ENCODE measurements around the gene PCID2. TPM values are rescaled to one million over a fixed set of nuclear protein-coding genes. Genes with fewer than 3 reads are reported as not detected.
"Not testable (repeated sequence)": the region's sequence is repeated elsewhere in the genome, so short reads cannot be mapped to it uniquely, and the experiment has no call there.

PCID2 gene
- total RNA-seq, 1 donor from 2014 or later: 36.0 TPM

DNA sequence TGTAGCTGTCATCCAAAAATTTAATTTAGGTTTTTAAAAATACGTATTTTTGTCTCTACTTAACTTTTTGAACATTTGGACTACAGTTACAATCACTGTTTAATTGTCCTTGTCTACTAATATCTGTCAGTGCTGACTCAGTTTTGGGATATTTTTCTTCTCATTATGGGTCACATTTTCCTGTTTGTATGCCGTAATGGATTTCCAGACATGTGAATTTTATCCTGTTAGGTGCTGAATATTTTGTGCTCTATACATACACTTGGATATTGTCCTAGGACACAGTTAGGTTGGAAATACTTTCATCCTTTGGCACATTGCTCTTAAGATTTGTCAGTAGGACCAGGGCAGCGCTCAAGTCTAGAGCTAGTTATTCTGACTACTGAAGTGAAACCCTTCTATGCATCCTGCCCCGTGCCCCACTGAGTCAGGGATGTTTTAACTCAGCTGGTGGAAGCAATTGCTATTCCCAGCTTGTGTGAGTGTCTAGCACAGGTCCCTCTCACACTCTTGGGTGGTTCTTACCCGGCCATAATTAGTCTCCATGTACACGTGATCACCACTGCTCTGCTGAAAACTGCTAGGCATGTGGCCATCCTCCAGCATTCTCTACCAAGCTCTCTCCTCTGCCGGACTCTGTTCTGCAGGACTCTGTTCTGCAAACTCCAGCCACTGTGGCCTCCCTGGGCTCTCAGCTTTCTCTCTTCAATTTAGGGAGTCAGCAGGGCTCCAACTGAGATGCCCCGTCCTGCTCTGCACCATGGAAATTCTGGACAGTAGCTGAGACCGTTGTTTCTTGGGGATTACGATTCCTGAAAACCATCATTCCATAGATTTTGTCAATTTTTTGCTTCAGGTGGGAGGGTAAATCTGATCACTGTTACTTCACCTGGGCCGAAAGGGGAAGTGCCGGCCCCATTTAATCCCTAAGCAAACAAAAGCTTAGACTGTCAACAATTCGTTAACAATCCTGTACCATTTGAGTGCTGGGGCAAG is 38.9 kb downstream of the PCID2 start:
- Histone ChIP-seq H3K27ac (ENCODE audit: low read depth, low read length) (no peak overlapping the region), H3K4me1 (ENCODE audit: control insufficient read depth in 3 of 3, insufficient read depth in 3 of 3, low read length in 3 of 3) (no peaks in the 10 kb centered on the region), H3K36me3 (ENCODE audit: control insufficient read depth in 3 of 3, insufficient read depth in 3 of 3, low read length in 3 of 3) (peaks cover 12 to 19% (median 16%) of the 10 kb centered on the region in 3 donors), H3K27me3 (ENCODE audit: control insufficient read depth in 3 of 3, insufficient read depth in 3 of 3, low read length in 3 of 3) (peaks cover 1 to 2% (median 2%) of the 10 kb centered on the region in 3 donors), H3K9me3 (ENCODE audit: control insufficient read depth in 3 of 3, low read length in 3 of 3) (peaks cover 0 to 2% (median 0%) of the 10 kb centered on the region in 3 donors), H3K9ac (ENCODE audit: low read depth in 1 of 3, low read length in 3 of 3) (no peak overlapping the region), H3K4me3 (ENCODE audit: low read length in 3 of 3) (no peak overlapping the region)

DNA sequence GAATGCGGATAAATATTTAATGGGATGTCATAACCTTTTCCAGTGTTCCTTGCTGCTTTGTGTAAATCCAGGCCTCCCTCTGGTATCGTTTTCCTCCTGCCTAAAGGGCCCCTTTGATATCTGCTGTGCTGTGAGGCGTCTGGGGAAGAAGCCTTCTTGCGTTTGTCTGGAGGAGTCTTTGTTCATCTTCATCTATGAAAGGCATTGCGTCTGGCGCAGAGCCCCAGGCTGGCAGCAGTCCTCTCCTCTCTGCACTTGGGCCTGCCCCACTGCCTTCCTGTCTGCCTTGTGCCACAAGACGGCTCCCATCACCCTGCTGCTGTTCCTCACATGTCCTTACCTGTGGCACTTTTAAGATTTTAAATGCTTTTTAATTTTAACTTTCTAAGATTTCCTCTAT is 40.3 kb downstream of the PCID2 start:
- Histone ChIP-seq H3K4me1 (ENCODE audit: control insufficient read depth in 3 of 3, insufficient read depth in 3 of 3, low read length in 3 of 3) (no peaks in the 10 kb centered on the region), H3K27ac (ENCODE audit: low read depth, low read length) (no peak overlapping the region)

DNA sequence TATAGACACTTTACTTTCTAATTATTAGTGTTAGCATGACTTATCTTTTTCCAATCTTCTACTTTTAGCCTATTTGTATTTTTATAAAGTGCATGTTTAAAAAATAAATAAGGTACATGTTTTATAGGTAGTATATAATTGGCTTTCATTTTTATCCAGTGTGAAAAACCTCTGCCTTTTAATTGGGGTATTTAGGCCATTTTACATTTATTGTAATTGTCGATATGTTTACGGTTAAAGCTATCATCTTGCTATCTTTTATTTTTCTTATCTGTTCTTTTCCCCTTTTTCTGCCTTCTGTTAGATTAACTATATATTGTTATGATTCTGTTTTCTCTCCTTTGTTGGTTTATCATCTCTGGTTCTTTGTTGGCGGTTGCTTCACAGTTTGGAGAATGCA is 40.9 kb downstream of the PCID2 start:
- no peak overlapping the region for H3K4me3 ChIP-seq (ENCODE audit: low read length in 3 of 3)
- no peak overlapping the region for H3K27ac ChIP-seq (ENCODE audit: low read depth, low read length)
- H3K4me1 ChIP-seq (ENCODE audit: control insufficient read depth in 3 of 3, insufficient read depth in 3 of 3, low read length in 3 of 3): no peaks in the 10 kb centered on the region
- H3K9ac ChIP-seq (ENCODE audit: low read depth in 1 of 3, low read length in 3 of 3): no peak overlapping the region
- H3K9me3 ChIP-seq (ENCODE audit: control insufficient read depth in 3 of 3, low read length in 3 of 3): peaks cover 0 to 2% (median 0%) of the 10 kb centered on the region in 3 donors
- H3K27me3 ChIP-seq (ENCODE audit: control insufficient read depth in 3 of 3, insufficient read depth in 3 of 3, low read length in 3 of 3): peaks cover 13 to 17% (median 17%) of the 10 kb centered on the region in 3 donors
- peaks cover 6 to 9% (median 7%) of the 10 kb centered on the region in 3 donors for H3K36me3 ChIP-seq (ENCODE audit: control insufficient read depth in 3 of 3, insufficient read depth in 3 of 3, low read length in 3 of 3)

More for the DNA sequence above, 40.3 kb downstream of the PCID2 start:
- Histone ChIP-seq H3K27me3 (ENCODE audit: control insufficient read depth in 3 of 3, insufficient read depth in 3 of 3, low read length in 3 of 3) (peaks cover 7 to 13% (median 10%) of the 10 kb centered on the region in 3 donors), H3K4me3 (ENCODE audit: low read length in 3 of 3) (no peak overlapping the region), H3K9ac (ENCODE audit: low read depth in 1 of 3, low read length in 3 of 3) (no peak overlapping the region), H3K36me3 (ENCODE audit: control insufficient read depth in 3 of 3, insufficient read depth in 3 of 3, low read length in 3 of 3) (peaks cover 9 to 11% (median 11%) of the 10 kb centered on the region in 3 donors), H3K9me3 (ENCODE audit: control insufficient read depth in 3 of 3, low read length in 3 of 3) (peaks cover 0 to 2% (median 0%) of the 10 kb centered on the region in 3 donors)

DNA sequence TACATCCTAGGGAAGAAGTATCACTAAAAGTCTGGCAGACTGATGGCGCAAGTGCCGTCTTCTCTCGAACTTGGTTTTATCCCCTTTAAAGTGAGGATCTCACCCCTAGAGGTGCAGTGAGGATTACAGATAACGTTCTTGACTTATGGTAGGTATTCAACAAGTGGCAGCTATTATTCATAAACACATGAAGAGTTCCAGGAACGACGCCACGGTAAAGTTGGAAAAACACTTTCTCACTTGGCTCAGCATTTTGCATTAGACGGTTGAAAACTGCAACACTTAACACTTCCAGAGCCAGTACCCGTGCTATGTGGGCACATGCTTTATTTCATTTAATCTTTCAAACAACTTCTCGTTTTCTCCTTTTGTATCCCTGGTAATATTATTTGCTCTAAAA is 41.3 kb downstream of the PCID2 start:
- H3K27ac ChIP-seq (ENCODE audit: low read depth, low read length): no peak overlapping the region
- no peak overlapping the region for H3K4me3 ChIP-seq (ENCODE audit: low read length in 3 of 3)
- H3K36me3 ChIP-seq (ENCODE audit: control insufficient read depth in 3 of 3, insufficient read depth in 3 of 3, low read length in 3 of 3): peaks cover 6 to 7% (median 7%) of the 10 kb centered on the region in 3 donors
- H3K9ac ChIP-seq (ENCODE audit: low read depth in 1 of 3, low read length in 3 of 3): no peak overlapping the region
- H3K9me3 ChIP-seq (ENCODE audit: control insufficient read depth in 3 of 3, low read length in 3 of 3): peaks cover 0 to 2% (median 0%) of the 10 kb centered on the region in 3 donors
- no peaks in the 10 kb centered on the region for H3K4me1 ChIP-seq (ENCODE audit: control insufficient read depth in 3 of 3, insufficient read depth in 3 of 3, low read length in 3 of 3)
- H3K27me3 ChIP-seq (ENCODE audit: control insufficient read depth in 3 of 3, insufficient read depth in 3 of 3, low read length in 3 of 3): peaks cover 13 to 17% (median 17%) of the 10 kb centered on the region in 3 donors

DNA sequence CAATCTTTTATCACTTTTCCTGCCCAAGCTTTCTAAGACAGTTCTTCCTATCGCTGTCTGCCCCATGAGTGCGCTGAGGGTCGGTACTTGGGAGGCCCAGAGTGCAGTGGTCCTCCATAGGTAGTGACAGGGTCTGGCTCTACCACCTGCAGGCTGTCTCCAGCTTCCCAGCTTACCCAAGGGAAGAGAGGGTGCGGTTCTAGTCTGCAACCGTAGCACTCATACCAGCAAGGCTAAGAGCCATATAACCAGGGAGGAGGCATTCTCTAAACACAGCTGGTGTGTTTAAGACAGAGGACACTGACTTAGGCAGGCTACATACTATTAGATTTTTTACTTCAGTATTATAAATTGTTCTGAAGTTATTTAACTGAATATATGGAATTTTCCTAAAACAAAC is 41.8 kb downstream of the PCID2 start:
- Histone ChIP-seq H3K9me3 (ENCODE audit: control insufficient read depth in 3 of 3, low read length in 3 of 3) (peaks cover 0 to 2% (median 0%) of the 10 kb centered on the region in 3 donors), H3K4me1 (ENCODE audit: control insufficient read depth in 3 of 3, insufficient read depth in 3 of 3, low read length in 3 of 3) (no peaks in the 10 kb centered on the region), H3K27me3 (ENCODE audit: control insufficient read depth in 3 of 3, insufficient read depth in 3 of 3, low read length in 3 of 3) (peaks cover 13 to 17% (median 17%) of the 10 kb centered on the region in 3 donors), H3K36me3 (ENCODE audit: control insufficient read depth in 3 of 3, insufficient read depth in 3 of 3, low read length in 3 of 3) (peaks cover 3 to 5% (median 3%) of the 10 kb centered on the region in 3 donors), H3K27ac (ENCODE audit: low read depth, low read length) (no peak overlapping the region), H3K9ac (ENCODE audit: low read depth in 1 of 3, low read length in 3 of 3) (no peak overlapping the region), H3K4me3 (ENCODE audit: low read length in 3 of 3) (no peak overlapping the region)

DNA sequence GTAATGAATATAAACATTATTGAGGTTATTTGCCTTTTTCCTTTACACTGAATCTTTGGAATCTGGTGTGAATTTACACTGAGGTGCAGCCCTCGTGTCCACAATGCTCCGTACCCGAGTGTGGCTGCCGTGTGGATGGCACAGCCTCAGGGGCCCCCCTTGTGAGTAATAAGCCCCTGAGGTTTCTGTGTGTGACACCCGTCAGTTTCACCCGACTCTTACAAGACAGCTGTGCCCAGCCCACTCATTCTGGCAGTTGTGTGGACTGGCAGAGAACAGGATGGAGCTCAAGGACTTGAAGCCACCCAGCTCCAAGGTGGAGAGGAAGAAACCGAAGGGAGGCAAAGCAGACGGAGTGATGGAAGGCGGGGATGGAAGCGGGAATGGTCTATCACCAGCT is 42.2 kb downstream of the PCID2 start:
- Histone ChIP-seq H3K27me3 (ENCODE audit: control insufficient read depth in 3 of 3, insufficient read depth in 3 of 3, low read length in 3 of 3) (peaks cover 13 to 20% (median 17%) of the 10 kb centered on the region in 3 donors), H3K27ac (ENCODE audit: low read depth, low read length) (no peak overlapping the region), H3K4me3 (ENCODE audit: low read length in 3 of 3) (no peak overlapping the region), H3K4me1 (ENCODE audit: control insufficient read depth in 3 of 3, insufficient read depth in 3 of 3, low read length in 3 of 3) (no peaks in the 10 kb centered on the region), H3K9me3 (ENCODE audit: control insufficient read depth in 3 of 3, low read length in 3 of 3) (peaks cover 0 to 2% (median 0%) of the 10 kb centered on the region in 3 donors), H3K36me3 (ENCODE audit: control insufficient read depth in 3 of 3, insufficient read depth in 3 of 3, low read length in 3 of 3) (peaks cover 0 to 2% (median 0%) of the 10 kb centered on the region in 3 donors), H3K9ac (ENCODE audit: low read depth in 1 of 3, low read length in 3 of 3) (no peak overlapping the region)

DNA sequence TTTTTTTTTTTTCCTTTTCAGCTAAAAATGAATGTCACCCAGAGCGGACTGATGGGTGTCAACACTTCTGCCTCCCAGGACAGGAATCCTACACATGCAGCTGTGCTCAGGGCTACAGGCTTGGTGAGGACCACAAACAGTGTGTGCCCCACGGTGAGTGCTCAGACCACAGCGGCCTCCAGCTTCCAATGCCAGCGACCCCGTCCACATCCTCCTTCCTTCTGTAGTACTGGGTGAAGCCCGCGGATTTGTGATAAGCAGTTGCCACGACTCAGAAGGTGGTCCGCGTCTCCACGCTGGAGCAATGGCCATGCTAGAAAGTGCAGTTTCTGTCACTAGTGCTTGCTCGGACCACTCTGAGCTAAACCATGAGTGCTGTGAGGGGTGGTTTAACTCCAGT is 44.0 kb downstream of the PCID2 start:
- H3K4me1 ChIP-seq (ENCODE audit: control insufficient read depth in 3 of 3, insufficient read depth in 3 of 3, low read length in 3 of 3): no peaks in the 10 kb centered on the region
- H3K4me3 ChIP-seq (ENCODE audit: low read length in 3 of 3): no peak overlapping the region
- peaks cover 13 to 23% (median 17%) of the 10 kb centered on the region in 3 donors for H3K27me3 ChIP-seq (ENCODE audit: control insufficient read depth in 3 of 3, insufficient read depth in 3 of 3, low read length in 3 of 3)
- no peak overlapping the region for H3K9ac ChIP-seq (ENCODE audit: low read depth in 1 of 3, low read length in 3 of 3)
- H3K36me3 ChIP-seq (ENCODE audit: control insufficient read depth in 3 of 3, insufficient read depth in 3 of 3, low read length in 3 of 3): no peaks in the 10 kb centered on the region
- no peak overlapping the region for H3K27ac ChIP-seq (ENCODE audit: low read depth, low read length)
- H3K9me3 ChIP-seq (ENCODE audit: control insufficient read depth in 3 of 3, low read length in 3 of 3): peaks cover 0 to 2% (median 0%) of the 10 kb centered on the region in 3 donors

DNA sequence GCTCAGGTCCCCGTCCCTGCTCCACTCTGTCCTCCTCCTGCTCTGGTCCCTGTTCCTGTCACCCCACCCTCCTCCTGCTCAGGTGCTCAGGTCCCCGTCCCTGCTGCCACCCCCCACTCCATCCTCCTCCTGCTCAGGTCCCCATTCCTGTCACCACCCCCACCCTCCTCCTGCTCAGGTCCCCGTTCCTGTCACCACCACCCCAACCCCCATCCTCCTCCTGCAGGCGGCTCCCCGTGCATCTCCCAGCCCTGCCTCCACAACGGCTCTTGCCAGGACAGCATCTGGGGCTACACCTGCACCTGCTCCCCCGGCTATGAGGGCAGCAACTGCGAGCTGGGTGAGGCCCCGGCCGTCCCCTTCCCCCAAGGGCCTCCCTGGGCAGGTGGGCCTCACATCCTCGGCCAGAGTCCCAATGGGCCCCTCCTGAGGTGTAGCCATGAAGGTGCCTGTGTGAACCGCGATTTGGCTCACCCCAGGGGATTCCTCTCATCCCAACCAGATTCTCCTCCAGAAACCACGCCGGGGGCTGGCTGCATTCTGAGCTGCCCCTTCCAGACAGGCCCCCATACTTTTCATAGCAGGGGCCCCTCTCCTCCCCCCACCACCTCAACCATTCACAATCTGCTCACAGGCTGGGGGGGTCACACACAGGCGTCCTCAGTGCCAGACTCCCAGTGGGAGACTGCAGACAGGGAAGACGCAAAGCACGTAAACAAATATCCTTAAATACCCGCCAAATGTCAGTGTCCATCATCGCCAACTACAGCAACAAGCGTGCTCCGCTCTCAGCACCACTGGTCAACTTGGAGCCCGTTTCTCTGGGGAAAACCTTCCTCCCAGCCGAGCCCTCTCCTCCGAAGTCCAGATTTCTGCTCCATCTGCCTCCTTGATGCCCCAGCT is 45.4 kb downstream of the PCID2 start:
- Histone ChIP-seq H3K9me3 (ENCODE audit: control insufficient read depth in 3 of 3, low read length in 3 of 3) (peaks cover 0 to 2% (median 0%) of the 10 kb centered on the region in 3 donors), H3K27me3 (ENCODE audit: control insufficient read depth in 3 of 3, insufficient read depth in 3 of 3, low read length in 3 of 3) (peaks cover 15 to 23% (median 17%) of the 10 kb centered on the region in 3 donors), H3K4me3 (ENCODE audit: low read length in 3 of 3) (no peak overlapping the region), H3K27ac (ENCODE audit: low read depth, low read length) (no peak overlapping the region), H3K36me3 (ENCODE audit: control insufficient read depth in 3 of 3, insufficient read depth in 3 of 3, low read length in 3 of 3) (no peaks in the 10 kb centered on the region), H3K9ac (ENCODE audit: low read depth in 1 of 3, low read length in 3 of 3) (no peak overlapping the region), H3K4me1 (ENCODE audit: control insufficient read depth in 3 of 3, insufficient read depth in 3 of 3, low read length in 3 of 3) (no peaks in the 10 kb centered on the region)

DNA sequence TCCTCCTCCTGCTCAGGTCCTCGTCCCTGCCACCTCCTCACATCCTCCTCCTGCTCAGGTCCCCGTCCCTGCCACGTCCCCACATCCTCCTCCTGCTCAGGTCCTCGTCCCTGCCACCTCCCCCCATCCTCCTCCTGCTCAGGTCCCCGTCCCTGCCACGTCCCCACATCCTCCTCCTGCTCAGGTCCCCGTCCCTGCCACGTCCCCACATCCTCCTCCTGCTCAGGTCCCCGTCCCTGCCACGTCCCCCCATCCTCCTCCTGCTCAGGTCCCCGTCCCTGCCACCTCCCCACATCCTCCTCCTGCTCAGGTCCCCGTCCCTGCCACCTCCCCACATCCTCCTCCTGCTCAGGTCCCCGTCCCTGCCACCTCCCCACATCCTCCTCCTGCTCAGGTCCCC is 46.5 kb downstream of the PCID2 start:
- H3K27me3 ChIP-seq (ENCODE audit: control insufficient read depth in 3 of 3, insufficient read depth in 3 of 3, low read length in 3 of 3): peaks cover 15 to 23% (median 17%) of the 10 kb centered on the region in 3 donors
- not testable (repeated sequence) for H3K4me1 ChIP-seq (ENCODE audit: control insufficient read depth in 3 of 3, insufficient read depth in 3 of 3, low read length in 3 of 3); H3K9me3 ChIP-seq (ENCODE audit: control insufficient read depth in 3 of 3, low read length in 3 of 3); H3K27ac ChIP-seq (ENCODE audit: low read depth, low read length); H3K4me3 ChIP-seq (ENCODE audit: low read length in 3 of 3); H3K9ac ChIP-seq (ENCODE audit: low read depth in 1 of 3, low read length in 3 of 3); H3K36me3 ChIP-seq (ENCODE audit: control insufficient read depth in 3 of 3, insufficient read depth in 3 of 3, low read length in 3 of 3)

Data from skeletal muscle tissue (tissue), 4 donors.